ENCODE data around the gene DCAF8L2. TPM values are rescaled to one million over a fixed set of nuclear protein-coding genes. Genes with fewer than 3 reads are reported as not detected.

Gene DCAF8L2
- total RNA-seq, 1 experiment from 2014 or later = not detected

GRCh38 chrX:27694667-27695066 is 104.5 kb downstream of the DCAF8L2 start:
- H3K4me3 Mint-ChIP-seq (ENCODE audit: unreplicated experiment) = no peak overlapping the region
- TF ChIP-seq CTCF (IDR thresholded peaks at IDR 0.05; ENCODE audit: insufficient read depth in 1 of 2, low read depth in 1 of 2, low read length in 1 of 2, severe bottlenecking in 1 of 2, unreplicated experiment in 1 of 2) = no peak
- H3K9me3 ChIP-seq = no peaks in the 10 kb centered on the region
- no peaks in the 10 kb centered on the region for H3K27me3 ChIP-seq (replicated peaks; ENCODE audit: control insufficient read depth, insufficient read depth, low read length)
- ChIA-PET CTCF (no interaction called here), POLR2A (no interaction called here)
- H3K9me3 Mint-ChIP-seq (ENCODE audit: unreplicated experiment) = no peaks in the 10 kb centered on the region
- intact Hi-C loops (cut with micrococcal nuclease; ENCODE audit: unreplicated experiment) = no loop called here
- H3K4me1 Mint-ChIP-seq (ENCODE audit: low read depth, unreplicated experiment) = no peaks in the 10 kb centered on the region
- no peaks in the 10 kb centered on the region for H3K36me3 ChIP-seq (ENCODE audit: control insufficient read depth, insufficient read depth, low read length)
- no peak for DNase-seq
- H3K27ac Mint-ChIP-seq (ENCODE audit: unreplicated experiment) = no peak overlapping the region
- no peaks in the 10 kb centered on the region for H3K27me3 Mint-ChIP-seq (ENCODE audit: insufficient read depth, unreplicated experiment)
- H3K36me3 Mint-ChIP-seq (ENCODE audit: insufficient read depth, unreplicated experiment) = no peaks in the 10 kb centered on the region
- BruUV-seq (replicated peaks) = no TSS peak
- no peak overlapping the region for H3K4me3 ChIP-seq (ENCODE audit: low read depth, low read length)
- no peaks in the 10 kb centered on the region for H3K4me1 ChIP-seq

GRCh38 chrX:27706526-27706925 is 116.4 kb downstream of the DCAF8L2 start:
- Mint-ChIP-seq H3K27ac (ENCODE audit: unreplicated experiment) (no peak overlapping the region), H3K9me3 (ENCODE audit: unreplicated experiment) (no peaks in the 10 kb centered on the region), H3K4me3 (ENCODE audit: unreplicated experiment) (no peak overlapping the region), H3K36me3 (ENCODE audit: insufficient read depth, unreplicated experiment) (no peaks in the 10 kb centered on the region), H3K4me1 (ENCODE audit: low read depth, unreplicated experiment) (no peaks in the 10 kb centered on the region), H3K27me3 (ENCODE audit: insufficient read depth, unreplicated experiment) (no peaks in the 10 kb centered on the region)
- ChIA-PET POLR2A (no interaction called here), CTCF (no interaction called here)
- no peak for TF ChIP-seq CTCF (IDR thresholded peaks at IDR 0.05; ENCODE audit: insufficient read depth in 1 of 2, low read depth in 1 of 2, low read length in 1 of 2, severe bottlenecking in 1 of 2, unreplicated experiment in 1 of 2)
- H3K9me3 ChIP-seq = no peaks in the 10 kb centered on the region
- intact Hi-C loops (cut with micrococcal nuclease; ENCODE audit: unreplicated experiment) = no loop called here
- H3K27me3 ChIP-seq (replicated peaks; ENCODE audit: control insufficient read depth, insufficient read depth, low read length) = no peaks in the 10 kb centered on the region
- no peak for DNase-seq
- no TSS peak for BruUV-seq (replicated peaks)
- no peaks in the 10 kb centered on the region for H3K36me3 ChIP-seq (ENCODE audit: control insufficient read depth, insufficient read depth, low read length)
- H3K4me3 ChIP-seq (ENCODE audit: low read depth, low read length) = no peak overlapping the region
- no peaks in the 10 kb centered on the region for H3K4me1 ChIP-seq

GRCh38 chrX:27715610-27716009 is 125.5 kb downstream of the DCAF8L2 start:
- BruUV-seq (replicated peaks) = no TSS peak
- ChIA-PET POLR2A (no interaction called here), CTCF (no interaction called here)
- Mint-ChIP-seq H3K4me1 (ENCODE audit: low read depth, unreplicated experiment) (no peaks in the 10 kb centered on the region), H3K27me3 (ENCODE audit: insufficient read depth, unreplicated experiment) (no peaks in the 10 kb centered on the region), H3K4me3 (ENCODE audit: unreplicated experiment) (no peak overlapping the region), H3K36me3 (ENCODE audit: insufficient read depth, unreplicated experiment) (no peaks in the 10 kb centered on the region), H3K27ac (ENCODE audit: unreplicated experiment) (no peak overlapping the region), H3K9me3 (ENCODE audit: unreplicated experiment) (no peaks in the 10 kb centered on the region)
- Histone ChIP-seq H3K4me1 (no peaks in the 10 kb centered on the region), H3K27me3 (replicated peaks; ENCODE audit: control insufficient read depth, insufficient read depth, low read length) (no peaks in the 10 kb centered on the region), H3K9me3 (no peaks in the 10 kb centered on the region), H3K4me3 (ENCODE audit: low read depth, low read length) (no peak overlapping the region), H3K36me3 (ENCODE audit: control insufficient read depth, insufficient read depth, low read length) (no peaks in the 10 kb centered on the region)
- intact Hi-C loops (cut with micrococcal nuclease; ENCODE audit: unreplicated experiment) = no loop called here
- DNase-seq = no peak
- TF ChIP-seq CTCF (IDR thresholded peaks at IDR 0.05; ENCODE audit: insufficient read depth in 1 of 2, low read depth in 1 of 2, low read length in 1 of 2, severe bottlenecking in 1 of 2, unreplicated experiment in 1 of 2) = no peak

Measured in Caco-2 (cell line).